IMR-90 (cell line): ENCODE data around the gene LRRC15. TPM values are rescaled to one million over a fixed set of nuclear protein-coding genes. Genes with fewer than 3 reads are reported as not detected.

ENCODE experiments used
- ATAC-seq: fragments of 200-7000 bp; cut with Tn5 transposase; 2 replicates; pipeline ENCODE4 v1.9.1; 2020; ENCODE audit warnings: low read depth, mild to moderate bottlenecking, moderate library complexity
- BruUV-seq: library from RNA; stranded (reverse); fragments of 400-500 nt; replicated peaks from 2 replicates; lab custom pipeline; 2021; lab: Mats Ljungman, UMichigan
- CTCF ChIA-PET: fragments of 300-600 bp; formaldehyde crosslinking; extraction: SDS; loops from one replicate; lab custom pipeline; 2021; ENCODE audit warnings: antibody characterized with exemption; lab: Yijun Ruan, JAX
- POLR2A ChIA-PET: fragments of 300-600 bp; sonication (Branson Sonifier 250); formaldehyde crosslinking; loops from one replicate; lab custom pipeline; 2022; ENCODE audit warnings: antibody characterized with exemption; ENCODE audit not compliant: unreplicated experiment; lab: Charles Lee
- DNase-seq: peaks from one replicate; pipeline ENCODE4 v3.0.0; 2013
- H2AFZ ChIP-seq: replicated peaks from 2 replicates; pipeline ENCODE3; 2013; ENCODE audit warnings: low read length, mild to moderate bottlenecking; ENCODE audit not compliant: poor library complexity
- H2AK5ac ChIP-seq: 2 replicates; pipeline ENCODE4 v1.6.1; 2013; ENCODE audit warnings: low read depth, low read length, inconsistent platforms
- H2AK9ac ChIP-seq: replicated peaks from 2 replicates; pipeline ENCODE3; 2013; ENCODE audit warnings: mild to moderate bottlenecking, low read depth, low read length, moderate library complexity; ENCODE audit not compliant: poor library complexity
- H2BK120ac ChIP-seq: 2 replicates; pipeline ENCODE4 v1.6.1; 2013; ENCODE audit warnings: low read depth, low read length, inconsistent platforms
- H2BK15ac ChIP-seq: 3 replicates; pipeline ENCODE4 v1.6.1; 2013; ENCODE audit warnings: low read depth, low read length, inconsistent platforms
- H2BK20ac ChIP-seq: 2 replicates; pipeline ENCODE4 v1.6.1; 2013; ENCODE audit warnings: low read depth, mild to moderate bottlenecking, inconsistent platforms, low read length, moderate library complexity
- H2BK5ac ChIP-seq: 2 replicates; pipeline ENCODE4 v1.6.1; 2013; ENCODE audit warnings: mild to moderate bottlenecking, low read depth, low read length, inconsistent platforms; ENCODE audit not compliant: poor library complexity, severe bottlenecking
- H3K14ac ChIP-seq: replicated peaks from 2 replicates; pipeline ENCODE4 v1.6.1; 2013; ENCODE audit warnings: low read depth, low read length, inconsistent platforms
- H3K18ac ChIP-seq: 2 replicates; pipeline ENCODE4 v1.6.1; 2013; ENCODE audit warnings: low read depth, low read length, control low read depth
- H3K23ac ChIP-seq: 2 replicates; pipeline ENCODE4 v1.6.1; 2013; ENCODE audit warnings: low read depth, low read length, inconsistent platforms
- H3K27ac ChIP-seq: 2 replicates; pipeline ENCODE4 v1.5.1; 2013; ENCODE audit warnings: mild to moderate bottlenecking, control low read depth, low read length; ENCODE audit not compliant: insufficient read depth
- H3K27me3 ChIP-seq: 2 replicates; pipeline ENCODE4 v1.6.1; 2013; ENCODE audit warnings: low read length; ENCODE audit not compliant: control insufficient read depth, insufficient read depth
- H3K36me3 ChIP-seq: 2 replicates; pipeline ENCODE4 v1.6.1; 2013; ENCODE audit warnings: low read length, mixed read lengths; ENCODE audit not compliant: control insufficient read depth, insufficient read depth
- H3K4ac ChIP-seq: 2 replicates; pipeline ENCODE4 v1.6.1; 2013; ENCODE audit warnings: low read depth, low read length, inconsistent platforms
- H3K4me1 ChIP-seq: 2 replicates; pipeline ENCODE4 v1.6.1; 2013; ENCODE audit warnings: low read length, mixed read lengths; ENCODE audit not compliant: control insufficient read depth, insufficient read depth
- H3K4me2 ChIP-seq: 2 replicates; pipeline ENCODE4 v1.6.1; 2013; ENCODE audit warnings: low read depth, mild to moderate bottlenecking, control low read depth, low read length, moderate library complexity
- H3K4me3 ChIP-seq: 2 replicates; pipeline ENCODE4 v1.5.1; 2013; ENCODE audit warnings: low read depth, mild to moderate bottlenecking, control low read depth, low read length, moderate library complexity; ENCODE audit not compliant: insufficient read depth
- H3K56ac ChIP-seq: 2 replicates; pipeline ENCODE4 v1.6.1; 2013; ENCODE audit warnings: low read length, inconsistent platforms; ENCODE audit not compliant: insufficient read depth; ENCODE audit errors: extremely low read depth
- H3K79me1 ChIP-seq, 2 experiments: 2 replicates each; pipeline ENCODE4 v1.6.1; 2013; ENCODE audit warnings: low read length in 2 of 2, inconsistent platforms in 1 of 2, low read depth in 1 of 2
- H3K9ac ChIP-seq: 2 replicates; pipeline ENCODE4 v1.6.1; 2013; ENCODE audit warnings: low read depth, low read length, control low read depth
- H3K9me1 ChIP-seq: 2 replicates; pipeline ENCODE4 v1.6.1; 2013; ENCODE audit warnings: low read length, inconsistent platforms; ENCODE audit not compliant: insufficient read depth
- H3K9me3 ChIP-seq: 2 replicates; pipeline ENCODE4 v1.6.1; 2013; ENCODE audit warnings: low read length; ENCODE audit not compliant: control insufficient read depth, insufficient read depth
- H4K20me1 ChIP-seq: 2 replicates; pipeline ENCODE4 v1.6.1; 2013; ENCODE audit warnings: low read length, inconsistent platforms; ENCODE audit not compliant: insufficient read depth
- H4K5ac ChIP-seq: 2 replicates; pipeline ENCODE4 v1.6.1; 2013; ENCODE audit warnings: mild to moderate bottlenecking, low read depth, low read length, control low read depth
- H4K8ac ChIP-seq, 2 experiments: 2 replicates each; pipeline ENCODE4 v1.6.1; 2013; ENCODE audit warnings: low read depth in 2 of 2, low read length in 2 of 2, control low read depth in 1 of 2, inconsistent platforms in 1 of 2
- H4K91ac ChIP-seq: 2 replicates; pipeline ENCODE4 v1.6.1; 2013; ENCODE audit warnings: low read depth, low read length, inconsistent platforms; ENCODE audit not compliant: insufficient read depth
- BHLHE40 ChIP-seq: fragments of 150-350 bp; IDR thresholded peaks from 2 replicates; pipeline ENCODE4 v1.6.1; 2016; ENCODE audit warnings: mild to moderate bottlenecking, low read depth, low read length
- CEBPB ChIP-seq: IDR thresholded peaks from 2 replicates; pipeline ENCODE4 v1.6.1; 2012; ENCODE audit warnings: low read depth, low read length, improper control_type of control experiment
- CHD1 ChIP-seq: IDR thresholded peaks from 2 replicates; pipeline ENCODE4 v1.6.1; 2012; ENCODE audit warnings: low read depth, low read length, improper control_type of control experiment
- ELK1 ChIP-seq: fragments of 150-350 bp; IDR thresholded peaks from 2 replicates; pipeline ENCODE4 v1.6.1; 2016; ENCODE audit warnings: low read depth, mild to moderate bottlenecking, low read length, moderate library complexity, borderline replicate concordance
- MAFK ChIP-seq: IDR thresholded peaks from 2 replicates; pipeline ENCODE4 v1.6.1; 2012; ENCODE audit warnings: low read depth, low read length, improper control_type of control experiment
- MAZ ChIP-seq: IDR thresholded peaks from 2 replicates; pipeline ENCODE4 v1.6.1; 2012; ENCODE audit warnings: low read depth, mild to moderate bottlenecking, low read length, improper control_type of control experiment, moderate library complexity, borderline replicate concordance
- MXI1 ChIP-seq: IDR thresholded peaks from 2 replicates; pipeline ENCODE4 v1.6.1; 2012; ENCODE audit warnings: low read depth, mild to moderate bottlenecking, low read length, moderate library complexity, borderline replicate concordance
- NFE2L2 ChIP-seq: fragments of 150-350 bp; IDR thresholded peaks from 2 replicates; pipeline ENCODE4 v1.6.1; 2016; ENCODE audit warnings: low read depth, mild to moderate bottlenecking, low read length
- POLR2A ChIP-seq: IDR thresholded peaks from 2 replicates; pipeline ENCODE4 v1.6.1; 2012; ENCODE audit warnings: mild to moderate bottlenecking, low read depth, low read length
- RAD21 ChIP-seq: IDR thresholded peaks from 2 replicates; pipeline ENCODE4 v1.6.1; 2012; ENCODE audit warnings: low read length, improper control_type of control experiment
- RCOR1 ChIP-seq: IDR thresholded peaks from 2 replicates; pipeline ENCODE4 v1.6.1; 2012; ENCODE audit warnings: mild to moderate bottlenecking, low read length, improper control_type of control experiment; ENCODE audit not compliant: insufficient replicate concordance
- RFX5 ChIP-seq: IDR thresholded peaks from 2 replicates; pipeline ENCODE4 v1.8.0; 2012; ENCODE audit warnings: low read depth, mild to moderate bottlenecking, low read length, moderate library complexity
- SMC3 ChIP-seq: fragments of 150-350 bp; IDR thresholded peaks from 2 replicates; pipeline ENCODE4 v1.6.1; 2016; ENCODE audit warnings: low read depth, mild to moderate bottlenecking, antibody characterized with exemption, low read length, moderate library complexity
- USF2 ChIP-seq: fragments of 150-350 bp; IDR thresholded peaks from 2 replicates; pipeline ENCODE4 v1.6.1; 2017; ENCODE audit warnings: mild to moderate bottlenecking, antibody characterized with exemption, low read length, low read depth
- WGBS, 2 experiments: methylation state at CpG; one replicate each; pipeline versions ENCODE4 v1.1.5 to v1.1.7; 2013; ENCODE audit warnings: missing lambda C conversion rate in 2 of 2; ENCODE audit not compliant: insufficient read length in 1 of 2; ENCODE audit errors: extremely low coverage in 2 of 2; 5-methylcytosine and 5-hydroxymethylcytosine counted together
- dilution Hi-C: fragments of 300-500 bp; cut with HindIII; formaldehyde crosslinking; loops from one replicate; pipeline ENCODE4 v1.14.3; 2018; ENCODE audit warnings: low sequenced_read_pairs; ENCODE audit not compliant: unreplicated experiment
- in situ Hi-C: fragments of 300-500 bp; cut with MboI; formaldehyde crosslinking; loops from 3 replicates; pipeline ENCODE4 v1.14.3; 2019; ENCODE audit warnings: low sequenced_read_pairs, inconsistent platforms, mixed read lengths
- intact Hi-C: fragments of 100-400 bp; cut with micrococcal nuclease; formaldehyde crosslinking; loops from 2 replicates; pipeline ENCODE4 v1.10.0; 2022
- polyA plus RNA-seq, 3 experiments: library from polyadenylated mRNA; depleted of rRNA; stranded (reverse); fragments of >200 nt; gene quantifications; 2 replicates each; pipeline ENCODE4 v1.2.3, GENCODE V29; 2012; ENCODE audit warnings: low replicate concordance in 1 of 3
- total RNA-seq: library from RNA; depleted of rRNA; stranded (reverse); fragments of >200 nt; gene quantifications from 2 replicates; pipeline ENCODE4 v1.2.3, GENCODE V29; 2012
- TF ChIP-seq, protein P1 (sequence below): conservative IDR thresholded peaks from 2 replicates; pipeline ENCODE4 v1.5.1; 2012; ENCODE audit warnings: mild to moderate bottlenecking, low read depth, low read length, improper control_type of control experiment

Gene LRRC15
- total and polyA plus RNA-seq, 2 of the 4 experiments (the other 2 are of a cell fraction), result 2.5 to 9.0 TPM

DNA sequence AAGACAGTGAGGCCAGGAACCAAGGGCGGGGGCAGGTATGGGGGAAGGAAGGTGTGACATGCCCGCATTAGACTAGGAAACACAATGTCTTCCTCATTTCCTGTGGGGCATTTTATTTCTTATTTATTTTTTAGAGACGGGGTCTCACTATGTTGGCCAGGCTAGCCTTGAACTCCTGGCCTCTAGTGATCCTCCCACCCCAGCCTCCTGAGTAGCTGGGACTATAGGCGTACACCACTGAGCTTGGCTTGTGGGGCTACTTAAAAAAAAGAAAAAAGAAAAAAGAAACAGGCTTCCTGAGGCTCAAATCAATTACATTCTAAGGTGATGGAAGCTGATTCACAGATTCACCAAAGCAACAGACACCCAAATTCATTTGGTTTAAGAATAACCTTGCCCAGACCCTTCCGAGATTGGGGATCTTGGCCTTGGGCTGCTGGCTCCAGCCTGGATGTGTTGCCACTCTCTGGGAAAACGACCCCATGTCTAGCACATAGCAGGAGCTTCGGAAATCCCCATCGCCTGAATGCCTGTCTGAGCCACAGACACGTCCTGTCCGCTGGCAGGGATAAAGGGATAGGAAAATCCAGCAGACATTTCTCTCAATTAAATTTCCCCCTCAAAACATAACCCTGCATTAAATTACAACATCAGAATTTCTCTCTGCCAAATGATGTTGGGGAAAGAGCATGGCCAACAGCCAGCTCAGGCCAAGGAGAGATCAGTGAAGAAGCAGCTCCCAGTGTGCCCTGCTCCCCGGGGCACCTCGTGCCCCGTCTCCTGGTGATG lies 31.4 kb downstream of the LRRC15 start:
- no peak overlapping the region for H3K56ac ChIP-seq
- H4K20me1 ChIP-seq, result no peaks in the 10 kb centered on the region
- no peak overlapping the region for H3K4me3 ChIP-seq
- H3K18ac ChIP-seq, result no peak overlapping the region
- no peak overlapping the region for H2BK120ac ChIP-seq
- H3K4me1 ChIP-seq, result peaks cover 6% of the 10 kb centered on the region
- no peak overlapping the region for H3K9ac ChIP-seq
- dilution Hi-C loops (no loop called here), in situ Hi-C loops (loop anchor here (5.0 to 25.0 kb wide), 3 partner anchors 69 to 524 kb away; no protein-coding TSS in a partner anchor), intact Hi-C loops (no loop called here)
- H2BK15ac ChIP-seq, result no peak overlapping the region
- H3K27me3 ChIP-seq, result no peaks in the 10 kb centered on the region; the same call in 1 of the 2 replicates
- no peaks in the 10 kb centered on the region for H3K9me3 ChIP-seq
- no peaks in the 10 kb centered on the region for H3K79me1 ChIP-seq
- H3K9me1 ChIP-seq, result peaks cover 6% of the 10 kb centered on the region
- H3K4me2 ChIP-seq, result no peak overlapping the region
- no TSS peak for BruUV-seq
- no peak overlapping the region for H4K5ac ChIP-seq
- POLR2A ChIA-PET, result no interaction called here
- ATAC-seq, result no peak
- no CpG with 5 or more reads among the region's 13 CpGs for WGBS, 2 experiments
- no peak overlapping the region for H3K4ac ChIP-seq
- no peak overlapping the region for H4K8ac ChIP-seq
- no peak overlapping the region for H2BK20ac ChIP-seq
- CTCF ChIA-PET, result interaction anchor here (1.1 kb wide), 1 partner anchor 12 kb away, joined by 3 read pairs; no protein-coding TSS in a partner anchor
- H3K14ac ChIP-seq, result no peak overlapping the region
- H2AK5ac ChIP-seq, result no peak overlapping the region
- no peak overlapping the region for H2BK5ac ChIP-seq
- no peak overlapping the region for H4K91ac ChIP-seq
- no peak overlapping the region for H3K23ac ChIP-seq
- no peak overlapping the region for H3K27ac ChIP-seq
- peak overlapping the region; percentile 52 for H2AK9ac ChIP-seq
- H2AFZ ChIP-seq, result peak overlapping the region; percentile 34
- peak; percentile 42 for DNase-seq
- no peaks in the 10 kb centered on the region for H3K36me3 ChIP-seq
- TF ChIP-seq NFE2L2, result no peak
- TF ChIP-seq RFX5, result no peak
- TF ChIP-seq BHLHE40, result no peak
- no peak for TF ChIP-seq ELK1
- no peak for TF ChIP-seq MXI1
- TF ChIP-seq POLR2A, result no peak
- no peak for TF ChIP-seq MAFK
- no peak for TF ChIP-seq CHD1
- TF ChIP-seq USF2, result no peak
- no peak for TF ChIP-seq RAD21
- no peak for TF ChIP-seq SMC3
- no peak for TF ChIP-seq CEBPB
- TF ChIP-seq, protein P1, sequence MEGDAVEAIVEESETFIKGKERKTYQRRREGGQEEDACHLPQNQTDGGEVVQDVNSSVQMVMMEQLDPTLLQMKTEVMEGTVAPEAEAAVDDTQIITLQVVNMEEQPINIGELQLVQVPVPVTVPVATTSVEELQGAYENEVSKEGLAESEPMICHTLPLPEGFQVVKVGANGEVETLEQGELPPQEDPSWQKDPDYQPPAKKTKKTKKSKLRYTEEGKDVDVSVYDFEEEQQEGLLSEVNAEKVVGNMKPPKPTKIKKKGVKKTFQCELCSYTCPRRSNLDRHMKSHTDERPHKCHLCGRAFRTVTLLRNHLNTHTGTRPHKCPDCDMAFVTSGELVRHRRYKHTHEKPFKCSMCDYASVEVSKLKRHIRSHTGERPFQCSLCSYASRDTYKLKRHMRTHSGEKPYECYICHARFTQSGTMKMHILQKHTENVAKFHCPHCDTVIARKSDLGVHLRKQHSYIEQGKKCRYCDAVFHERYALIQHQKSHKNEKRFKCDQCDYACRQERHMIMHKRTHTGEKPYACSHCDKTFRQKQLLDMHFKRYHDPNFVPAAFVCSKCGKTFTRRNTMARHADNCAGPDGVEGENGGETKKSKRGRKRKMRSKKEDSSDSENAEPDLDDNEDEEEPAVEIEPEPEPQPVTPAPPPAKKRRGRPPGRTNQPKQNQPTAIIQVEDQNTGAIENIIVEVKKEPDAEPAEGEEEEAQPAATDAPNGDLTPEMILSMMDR, result no peak
- TF ChIP-seq RCOR1, result no peak
- no peak for TF ChIP-seq MAZ
